Endothelial cell of umbilical vein (primary cell): ENCODE measurements around the gene ACER3. TPM values are rescaled to one million over a fixed set of nuclear protein-coding genes. Genes with fewer than 3 reads are reported as not detected.

Source experiments
- BruUV-seq: library from RNA; stranded (reverse); fragments of 400-500 nt; replicated peaks from 2 replicates; lab custom pipeline; 2021; lab: Mats Ljungman, UMichigan
- CTCF ChIA-PET: fragments of 300-600, 350-600 bp; sonication (Branson Sonifier 250); formaldehyde crosslinking; loops from one replicate; lab custom pipeline; 2021; ENCODE audit warnings: antibody characterized with exemption, inconsistent platforms; lab: Charles Lee
- POLR2A ChIA-PET: fragments of 300-600, 350-600 bp; sonication (Branson Sonifier 250); formaldehyde crosslinking; loops from one replicate; lab custom pipeline; 2021; ENCODE audit warnings: antibody characterized with exemption, inconsistent platforms; lab: Charles Lee
- DNase-seq: peaks from one replicate; pipeline ENCODE4 v3.0.0-alpha.2; 2011; ENCODE audit warnings: low read depth, low spot score
- FAIRE-seq: peaks from 2 replicates; lab custom pipeline; 2011; peaks lifted over from hg19 to GRCh38; lab: Jason Lieb, UNC
- H2AFZ ChIP-seq: 2 replicates; pipeline ENCODE4 v1.6.0; 2012; ENCODE audit warnings: low read depth, low read length, control low read depth, inconsistent platforms
- H3K27ac ChIP-seq: 2 replicates; pipeline ENCODE4 v1.5.1; 2011; ENCODE audit warnings: low read depth, mild to moderate bottlenecking, control low read depth, low read length, moderate library complexity; ENCODE audit not compliant: insufficient read depth
- H3K27me3 ChIP-seq, 2 experiments: 2 replicates each; pipeline versions ENCODE4 v1.6.0 to v1.6.1; 2011; ENCODE audit warnings: low read length in 2 of 2, mixed read lengths in 1 of 2; ENCODE audit not compliant: control insufficient read depth in 2 of 2, insufficient read depth in 2 of 2
- H3K36me3 ChIP-seq, 2 experiments: 2 replicates in 1 of 2; 3 replicates in 1 of 2; pipeline ENCODE4 v1.5.1; 2011; ENCODE audit warnings: low read length in 2 of 2, mild to moderate bottlenecking in 1 of 2, moderate library complexity in 1 of 2; ENCODE audit not compliant: control insufficient read depth in 2 of 2, insufficient read depth in 2 of 2; ENCODE audit errors: extremely low read depth in 1 of 2
- H3K4me1 ChIP-seq: 3 replicates; pipeline ENCODE4 v1.5.1; 2011; ENCODE audit warnings: mild to moderate bottlenecking, low read length; ENCODE audit not compliant: control insufficient read depth, insufficient read depth; ENCODE audit errors: extremely low read depth
- H3K4me2 ChIP-seq: 2 replicates; pipeline ENCODE4 v1.6.1; 2011; ENCODE audit warnings: low read length, control low read depth, mixed read lengths; ENCODE audit not compliant: insufficient read depth
- H3K4me3 ChIP-seq, 3 experiments: fragments of 200-600 bp in 1 of 3; sonication (generic), shearing (Covaris generic) in 1 of 3; replicated peaks in 1 of 3; 2 replicates each; pipeline ENCODE4 v1.5.1; 2011 to 2016; ENCODE audit warnings: control low read depth in 3 of 3, low read length in 3 of 3, mild to moderate bottlenecking in 2 of 3, inconsistent platforms in 1 of 3, low read depth in 1 of 3, moderate library complexity in 1 of 3; ENCODE audit not compliant: insufficient read depth in 1 of 3
- H3K79me2 ChIP-seq: 2 replicates; pipeline ENCODE4 v1.6.0; 2012; ENCODE audit warnings: low read length, inconsistent platforms; ENCODE audit not compliant: control insufficient read depth, insufficient read depth
- H3K9ac ChIP-seq: replicated peaks from 2 replicates; pipeline ENCODE3; 2011; ENCODE audit warnings: low read length, control low read depth; ENCODE audit not compliant: insufficient read depth; ENCODE audit errors: extremely low read depth
- H3K9me1 ChIP-seq: replicated peaks from 3 replicates; pipeline ENCODE4 v1.6.0; 2011; ENCODE audit warnings: mild to moderate bottlenecking, low read length; ENCODE audit not compliant: control insufficient read depth, insufficient read depth; ENCODE audit errors: extremely low read depth
- H3K9me3 ChIP-seq: replicated peaks from 2 replicates; pipeline ENCODE4 v1.5.1; 2012; ENCODE audit warnings: low read length, inconsistent platforms; ENCODE audit not compliant: control insufficient read depth, insufficient read depth
- H4K20me1 ChIP-seq: replicated peaks from 2 replicates; pipeline ENCODE3; 2011; ENCODE audit warnings: mild to moderate bottlenecking, low read length; ENCODE audit not compliant: control insufficient read depth, insufficient read depth; ENCODE audit errors: extremely low read depth
- CTCF ChIP-seq, 2 donors: IDR thresholded peaks; 1 replicate in 1 of 2; 2 replicates in 1 of 2; pipeline ENCODE4 v1.5.1; 2011; ENCODE audit warnings: low read length in 2 of 2, mild to moderate bottlenecking in 2 of 2, moderate library complexity in 2 of 2, control low read depth in 1 of 2, inconsistent platforms in 1 of 2, low read depth in 1 of 2; ENCODE audit not compliant: insufficient read depth in 1 of 2; ENCODE audit errors: extremely low read depth in 1 of 2
- EZH2 ChIP-seq: IDR thresholded peaks from 2 replicates; pipeline ENCODE4 v1.6.1; 2012; ENCODE audit warnings: borderline replicate concordance, low read depth, mild to moderate bottlenecking, moderate library complexity, low read length, inconsistent platforms; ENCODE audit not compliant: severe bottlenecking
- FOS ChIP-seq: IDR thresholded peaks from 2 replicates; pipeline ENCODE4 v1.6.1; 2011; ENCODE audit warnings: mild to moderate bottlenecking, low read length, moderate library complexity, borderline replicate concordance; ENCODE audit not compliant: insufficient read depth
- GATA2 ChIP-seq: IDR thresholded peaks from 2 replicates; pipeline ENCODE4 v1.7.0; 2011; ENCODE audit warnings: low read depth, mild to moderate bottlenecking, moderate library complexity, mixed read lengths, low read length; ENCODE audit not compliant: insufficient read length, insufficient read depth
- JUN ChIP-seq: IDR thresholded peaks from 2 replicates; pipeline ENCODE4 v1.6.1; 2011; ENCODE audit warnings: borderline replicate concordance, low read depth; ENCODE audit not compliant: insufficient read length, insufficient read depth
- MAX ChIP-seq: IDR thresholded peaks from 2 replicates; pipeline ENCODE4 v1.6.1; 2011; ENCODE audit not compliant: insufficient read depth, insufficient read length
- MYC ChIP-seq: IDR thresholded peaks from one replicate; pipeline ENCODE4 v1.6.1; 2011; ENCODE audit warnings: mild to moderate bottlenecking, low read depth, low read length
- POLR2A ChIP-seq: IDR thresholded peaks from 2 replicates; pipeline ENCODE4 v1.6.1; 2012; ENCODE audit warnings: low read depth, mild to moderate bottlenecking, control low read depth, low read length
- POLR2AphosphoS5 ChIP-seq: IDR thresholded peaks from 2 replicates; pipeline ENCODE4 v1.6.1; 2012; ENCODE audit warnings: low read depth, mild to moderate bottlenecking, control low read depth, low read length, moderate library complexity; ENCODE audit not compliant: insufficient read depth
- dilution Hi-C: fragments of 300-500 bp; cut with MboI; formaldehyde crosslinking; loops from one replicate; pipeline ENCODE4 v1.15.0; 2019; ENCODE audit warnings: low sequenced_read_pairs; ENCODE audit not compliant: extremely low pct_ligation_motif_present
- intact Hi-C: fragments of 100-400 bp; cut with micrococcal nuclease; formaldehyde crosslinking; loops from one replicate; pipeline ENCODE4 v1.10.0; 2022
- polyA plus RNA-seq, 4 experiments: library from polyadenylated mRNA; depleted of rRNA in 3 of 4; stranded (reverse) in 3 of 4; unstranded in 1 of 4; fragments of >200 nt; gene quantifications; 2 replicates each; pipeline versions ENCODE4 v1.2.1 to v1.2.3, GENCODE V29; 2011 to 2012; ENCODE audit warnings: missing spikeins in 1 of 4
- total RNA-seq: library from RNA; stranded (reverse); gene quantifications from 2 replicates; pipeline ENCODE4 v1.2.3, GENCODE V29; 2021

Gene ACER3
- total and polyA plus RNA-seq, 2 donors (not counting 3 experiments of a cell fraction or from before 2014, with no cell fraction given) = 9.9 to 31.6 TPM

GRCh38 chr11:76978239-76978638 lies 117.5 kb downstream of the ACER3 start:
- no TSS peak for BruUV-seq
- FAIRE-seq = no peak
- dilution Hi-C loops = no loop called here

More at GRCh38 chr11:76978239-76978638, 117.5 kb downstream of the ACER3 start:
- Histone ChIP-seq H3K9me1 (no peaks in the 10 kb centered on the region), H3K27me3 (no peaks in the 10 kb centered on the region), H2AFZ (no peak overlapping the region), H3K27ac (no peak overlapping the region), H3K4me2 (no peak overlapping the region), H3K9me3 (no peaks in the 10 kb centered on the region), H3K4me3 (no peak overlapping the region), H4K20me1 (no peaks in the 10 kb centered on the region), H3K79me2 (no peaks in the 10 kb centered on the region), H3K9ac (no peak overlapping the region), H3K4me1 (no peaks in the 10 kb centered on the region), H3K36me3 (peaks cover 0 to 2% of the 10 kb centered on the region in 2 experiments)
- DNase-seq = no peak
- intact Hi-C loops = no loop called here
- TF ChIP-seq CTCF (IDR thresholded peaks at IDR 0.05; ENCODE audit: extremely low read depth in 1 of 2, insufficient read depth in 1 of 2, low read depth in 1 of 2, low read length in 2 of 2) (no peak), GATA2 (no peak), MYC (no peak), POLR2A (no peak), EZH2 (no peak), POLR2AphosphoS5 (no peak), JUN (no peak), MAX (no peak), FOS (no peak)
- POLR2A ChIA-PET = no interaction called here
- CTCF ChIA-PET = interaction anchor here (1.0 kb wide), 1 partner anchor 58 kb away, joined by 3 read pairs; no protein-coding TSS in a partner anchor
